NCI-H2227 (cell line): ENCODE data around the gene RANBP1.

Source experiments
- DNase-seq: peaks from one replicate; lab custom pipeline; 2025; ENCODE audit not compliant: unreplicated experiment; lab: John Stamatoyannopoulos, UW

Gene RANBP1

DNA sequence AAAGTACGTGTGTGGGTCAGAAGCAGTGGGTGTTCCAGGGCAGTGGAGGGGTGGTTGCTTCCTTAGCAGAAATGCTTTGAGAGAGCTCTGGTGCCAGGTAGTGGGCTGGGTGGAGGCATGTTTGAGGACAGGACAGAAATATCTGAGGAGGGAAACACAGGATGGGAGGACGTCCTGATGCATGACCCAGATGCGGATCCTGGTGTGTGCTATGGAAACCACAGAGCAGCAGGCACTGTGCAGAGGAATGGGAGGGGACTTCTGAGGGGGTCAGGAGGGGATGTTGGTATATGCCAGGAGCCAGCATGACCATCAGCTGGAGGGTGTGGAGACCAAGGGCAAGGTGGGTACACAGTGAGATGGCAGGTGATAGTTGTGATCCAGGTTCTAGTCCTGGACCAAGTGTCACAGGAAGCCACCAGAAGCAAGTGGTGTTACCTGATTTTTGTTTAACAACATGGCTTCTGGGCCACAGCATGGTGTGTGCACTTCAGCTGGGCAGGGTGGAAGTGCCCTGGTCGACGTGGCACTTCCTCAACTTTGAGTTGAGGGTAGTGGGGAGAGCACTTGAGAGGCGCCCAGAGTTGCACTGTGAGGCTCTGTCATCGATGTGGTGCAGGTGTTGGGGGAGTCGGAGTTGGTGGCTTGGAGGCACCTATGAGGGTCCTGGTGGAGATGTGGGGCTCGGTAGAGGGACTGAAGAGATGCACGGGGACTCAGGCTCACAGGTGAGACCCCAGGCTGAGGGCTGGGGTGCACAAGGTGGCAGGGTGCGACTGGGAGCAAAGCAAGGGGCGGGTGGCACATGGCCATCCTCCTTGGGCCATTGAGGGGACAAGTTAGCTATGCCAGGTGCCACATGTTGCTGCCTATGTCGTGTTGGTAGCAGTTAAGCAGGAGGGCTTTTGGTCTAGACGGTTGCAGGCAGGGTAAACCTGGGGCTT, 28.3 kb upstream of the RANBP1 start:
- no peak for DNase-seq

DNA sequence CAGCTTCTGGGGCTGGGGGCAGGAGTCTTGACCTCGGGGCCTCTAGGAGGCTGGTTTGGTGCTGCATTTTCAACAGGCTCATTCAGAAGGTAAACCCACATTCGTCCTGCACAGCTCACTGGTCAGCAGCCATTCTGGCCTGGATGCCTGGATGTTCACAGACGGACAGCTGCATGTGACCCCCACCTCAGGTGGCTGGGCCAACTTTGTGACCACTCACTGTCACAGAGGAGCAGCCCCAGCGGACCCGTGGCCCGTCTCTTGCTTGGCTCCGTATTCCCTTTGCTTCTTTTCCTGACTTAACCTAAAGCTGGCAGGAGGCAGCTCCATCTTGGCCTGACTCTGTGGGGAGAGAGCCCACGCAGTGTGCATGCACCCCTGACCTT, 27.6 kb upstream of the RANBP1 start:
- DNase-seq: no peak

DNA sequence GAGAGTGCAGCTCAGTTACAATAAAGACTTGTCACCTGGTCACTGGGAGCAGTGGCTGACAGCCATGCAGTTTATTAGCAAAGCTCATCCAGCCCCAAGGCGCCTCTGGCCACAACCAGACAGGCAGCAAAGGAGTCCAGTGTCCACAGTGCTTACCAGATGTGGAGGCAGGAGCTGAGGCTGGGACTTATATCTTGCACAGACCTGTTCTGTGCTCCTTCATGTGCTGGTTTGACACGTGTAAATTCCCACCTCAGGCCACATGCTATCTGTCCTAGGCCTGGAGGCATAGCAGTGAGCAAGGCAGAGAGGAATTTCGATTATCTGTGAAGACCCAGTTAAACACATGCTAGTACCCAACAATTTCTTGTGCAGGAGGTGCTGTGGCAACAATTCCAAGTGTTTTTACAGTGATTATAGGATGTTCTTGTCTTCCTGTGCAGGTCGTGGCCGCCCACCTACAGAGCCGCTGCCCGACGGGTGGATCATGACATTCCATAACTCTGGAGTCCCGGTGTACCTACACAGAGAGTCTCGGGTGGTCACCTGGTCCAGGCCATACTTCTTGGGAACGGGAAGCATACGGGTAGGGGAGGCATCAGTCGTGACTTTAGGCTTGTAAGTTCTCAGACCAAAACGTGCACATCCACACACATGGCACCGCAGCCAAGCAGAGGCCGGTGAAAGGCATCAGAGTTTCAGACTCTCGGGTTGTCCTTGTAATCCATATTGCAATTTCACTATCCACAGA, 26.5 kb upstream of the RANBP1 start:
- no peak for DNase-seq

DNA sequence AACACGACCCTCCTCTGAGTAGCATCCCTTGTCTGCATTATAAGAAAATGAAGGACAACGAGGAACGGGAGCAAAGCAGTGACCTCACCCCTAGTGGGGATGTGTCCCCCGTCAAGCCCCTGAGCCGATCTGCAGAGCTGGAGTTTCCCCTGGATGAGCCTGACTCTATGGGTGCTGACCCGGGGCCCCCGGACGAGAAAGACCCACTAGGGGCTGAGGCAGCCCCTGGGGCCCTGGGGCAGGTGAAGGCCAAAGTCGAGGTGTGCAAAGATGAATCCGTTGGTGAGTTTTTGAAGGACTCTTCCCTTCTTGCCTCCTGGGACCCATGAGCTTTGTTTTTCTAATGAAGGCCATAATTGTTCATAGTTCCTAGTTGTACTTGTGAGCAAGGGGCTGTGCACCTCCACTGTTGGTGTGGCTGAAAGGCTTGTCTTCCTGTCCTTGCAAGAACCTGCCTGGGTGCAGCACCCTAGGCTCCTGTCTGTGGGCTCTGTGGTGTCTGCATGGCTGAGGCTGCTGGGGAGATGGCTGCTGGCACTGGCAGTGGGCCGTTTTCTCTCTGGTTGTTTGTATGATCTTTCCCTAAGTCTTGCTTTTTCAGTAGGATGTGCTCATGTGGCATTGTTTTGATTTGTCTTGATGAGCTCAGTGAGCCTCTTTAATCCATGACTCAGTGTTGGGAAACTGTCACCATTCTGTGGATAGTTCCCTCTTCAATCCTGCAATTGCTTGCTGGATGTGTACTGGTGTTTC, 25.8 kb upstream of the RANBP1 start:
- no peak for DNase-seq

DNA sequence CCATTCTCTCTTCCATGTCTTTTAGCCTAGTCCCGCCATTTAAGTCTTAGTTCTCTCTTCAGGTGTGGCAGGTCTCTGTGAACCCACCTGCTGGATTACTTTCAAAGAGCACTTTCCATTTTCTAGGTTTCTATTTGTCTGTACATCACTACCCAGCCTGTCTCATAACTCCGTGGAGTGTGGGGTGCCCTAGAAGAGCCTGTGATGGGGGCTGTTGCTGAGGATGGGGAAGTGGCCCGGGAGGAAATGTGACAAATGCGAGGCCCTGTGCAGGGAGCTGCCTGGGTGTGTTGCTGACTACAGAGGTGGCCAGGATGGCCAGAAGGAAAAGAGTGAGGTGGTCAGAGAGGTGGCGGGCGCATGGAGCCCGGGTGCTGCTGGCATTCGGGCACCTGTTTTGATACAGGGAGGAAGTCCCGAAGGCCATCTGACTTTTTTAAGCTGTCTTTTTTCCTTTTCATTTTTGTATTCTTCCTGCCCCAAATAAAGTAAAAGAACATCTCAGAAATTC, 25.1 kb upstream of the RANBP1 start:
- no peak for DNase-seq

DNA sequence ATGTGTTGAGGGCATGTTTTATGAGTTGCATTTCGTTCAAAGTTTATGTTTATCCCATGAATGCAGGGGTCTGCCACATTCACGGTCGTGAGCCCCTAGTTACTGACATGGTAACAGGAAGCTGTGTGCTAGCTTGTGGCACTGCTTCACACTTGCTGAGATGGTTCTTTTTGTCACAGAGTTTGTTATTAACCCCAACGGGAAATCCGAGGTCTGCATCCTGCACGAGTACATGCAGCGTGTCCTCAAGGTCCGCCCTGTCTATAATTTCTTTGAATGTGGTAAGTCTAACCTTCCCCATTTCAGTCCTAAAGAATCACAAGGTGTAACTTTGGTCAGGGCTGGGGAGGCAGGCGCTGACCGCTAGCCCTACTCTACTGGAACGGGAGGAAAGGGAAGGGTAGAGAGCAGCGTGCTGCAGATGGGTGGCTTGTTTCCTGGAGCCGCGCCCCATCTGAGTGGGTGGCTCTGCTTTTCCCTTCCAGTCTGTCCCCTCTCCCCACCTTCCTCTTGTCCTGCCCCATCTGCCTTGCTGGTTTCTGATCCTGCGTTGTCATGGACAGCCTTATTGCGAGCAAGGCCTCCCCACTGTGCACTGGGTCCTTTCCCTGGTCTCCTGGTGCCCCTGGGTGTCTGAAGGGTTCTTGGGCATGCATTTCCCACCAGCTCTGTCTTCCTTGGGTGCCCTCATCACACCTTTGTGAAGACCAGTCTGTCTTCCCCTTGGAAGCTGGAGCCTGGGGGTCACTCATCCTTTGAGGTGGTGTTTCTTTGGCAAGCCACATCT, 24.0 kb upstream of the RANBP1 start:
- DNase-seq: no peak

DNA sequence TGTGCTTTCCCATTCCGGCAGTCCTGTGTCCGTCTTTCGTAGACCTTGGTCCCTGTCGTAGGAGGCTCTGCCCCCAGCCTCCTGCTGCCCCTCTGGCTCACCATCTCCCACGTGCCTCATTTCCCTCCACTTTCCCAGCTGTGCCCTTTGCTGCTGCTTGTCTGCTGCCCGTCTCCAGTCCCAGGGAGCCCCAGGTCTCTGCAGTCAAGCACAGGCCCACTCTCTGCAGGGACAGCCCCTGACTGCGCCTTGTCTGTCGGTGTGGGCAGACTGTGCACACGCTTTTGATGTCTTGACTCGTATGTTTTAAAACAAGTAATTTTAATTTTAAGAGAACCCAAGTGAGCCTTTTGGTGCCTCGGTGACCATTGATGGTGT, 23.4 kb upstream of the RANBP1 start:
- no peak for DNase-seq

DNA sequence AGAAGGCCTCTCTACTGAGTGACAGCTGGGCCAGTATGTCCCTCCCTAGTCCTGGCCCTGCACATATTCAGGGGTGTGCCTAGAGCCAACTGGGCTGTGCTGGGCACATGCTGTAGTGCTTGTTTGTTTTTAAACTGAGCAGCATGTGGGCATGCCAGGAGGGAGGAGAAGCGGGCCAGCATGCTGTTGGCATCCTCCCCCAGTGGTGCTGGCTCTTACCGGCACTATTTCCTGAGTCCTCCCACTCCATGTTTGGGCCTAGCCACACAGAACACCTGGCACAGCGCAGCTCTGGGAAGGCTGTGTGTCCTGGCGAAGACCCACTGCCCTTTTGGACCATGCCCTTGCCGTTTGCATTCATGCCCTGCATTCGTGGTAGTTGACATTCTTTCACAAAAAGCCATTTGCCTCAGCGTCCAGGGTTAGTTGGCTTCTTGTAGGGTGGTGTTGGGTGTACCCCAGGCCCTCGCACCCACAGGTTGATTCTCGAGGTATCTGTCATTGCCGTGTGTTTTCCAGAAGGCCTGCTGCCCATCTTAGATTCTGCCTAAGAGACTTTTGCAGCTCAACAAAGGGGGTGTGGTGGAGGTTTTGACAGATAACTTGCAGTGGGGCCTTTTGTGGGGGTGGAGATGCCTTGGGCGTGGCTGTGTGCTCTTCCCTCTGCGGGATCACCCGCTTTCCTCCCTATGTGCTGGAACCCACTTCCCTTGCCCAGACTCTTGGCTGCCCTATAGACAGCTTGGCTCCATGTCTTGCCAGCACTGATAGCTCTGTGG, 22.3 kb upstream of the RANBP1 start:
- DNase-seq: no peak

DNA sequence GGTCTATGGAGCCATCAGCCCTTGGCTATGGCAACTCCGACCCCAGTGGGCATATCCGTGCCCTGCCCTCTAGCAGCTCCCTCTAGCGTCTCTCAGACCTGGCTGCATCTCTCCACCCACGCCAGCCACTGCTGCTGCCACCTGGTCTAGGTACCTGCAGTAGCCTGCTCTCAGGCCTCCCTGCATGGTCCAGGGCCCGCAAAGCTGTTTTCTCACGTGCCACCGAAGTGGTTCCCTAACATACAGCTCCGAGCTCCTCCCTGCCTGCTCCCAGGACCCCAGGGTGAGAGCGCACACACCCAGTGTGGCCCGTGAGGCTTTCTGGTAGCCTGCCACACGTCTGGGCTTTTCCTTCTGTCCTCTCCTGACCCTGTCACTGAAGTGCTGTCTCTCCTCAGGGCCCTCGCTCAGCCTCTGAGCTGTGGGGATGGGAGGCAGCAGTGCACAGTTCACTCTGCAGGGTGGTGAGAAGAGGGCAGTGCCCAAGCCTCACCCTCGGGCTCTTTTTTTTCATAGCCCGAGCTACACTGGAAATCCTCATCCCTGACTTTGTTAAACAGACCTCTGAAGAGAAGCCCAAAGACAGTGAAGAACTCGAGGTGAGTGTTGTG, 21.6 kb upstream of the RANBP1 start:
- no peak for DNase-seq

DNA sequence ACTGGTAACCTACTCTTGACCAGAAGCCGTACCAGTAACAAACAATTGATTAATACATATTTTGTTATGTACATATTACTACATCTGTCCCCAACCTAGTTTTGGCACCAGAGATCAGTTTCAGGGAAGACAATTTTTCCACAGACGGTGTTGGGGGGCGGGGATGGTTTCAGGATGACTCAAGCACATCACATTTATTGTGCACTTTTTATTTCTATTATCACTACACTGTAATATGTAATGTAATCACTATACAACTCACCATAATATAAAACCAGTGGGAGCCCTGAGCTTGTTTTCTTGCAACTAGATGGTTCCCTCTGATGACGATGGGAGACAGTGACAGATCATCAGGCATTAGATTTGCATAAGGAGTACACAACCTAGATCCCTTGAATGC, 20.4 kb upstream of the RANBP1 start:
- no peak for DNase-seq

DNA sequence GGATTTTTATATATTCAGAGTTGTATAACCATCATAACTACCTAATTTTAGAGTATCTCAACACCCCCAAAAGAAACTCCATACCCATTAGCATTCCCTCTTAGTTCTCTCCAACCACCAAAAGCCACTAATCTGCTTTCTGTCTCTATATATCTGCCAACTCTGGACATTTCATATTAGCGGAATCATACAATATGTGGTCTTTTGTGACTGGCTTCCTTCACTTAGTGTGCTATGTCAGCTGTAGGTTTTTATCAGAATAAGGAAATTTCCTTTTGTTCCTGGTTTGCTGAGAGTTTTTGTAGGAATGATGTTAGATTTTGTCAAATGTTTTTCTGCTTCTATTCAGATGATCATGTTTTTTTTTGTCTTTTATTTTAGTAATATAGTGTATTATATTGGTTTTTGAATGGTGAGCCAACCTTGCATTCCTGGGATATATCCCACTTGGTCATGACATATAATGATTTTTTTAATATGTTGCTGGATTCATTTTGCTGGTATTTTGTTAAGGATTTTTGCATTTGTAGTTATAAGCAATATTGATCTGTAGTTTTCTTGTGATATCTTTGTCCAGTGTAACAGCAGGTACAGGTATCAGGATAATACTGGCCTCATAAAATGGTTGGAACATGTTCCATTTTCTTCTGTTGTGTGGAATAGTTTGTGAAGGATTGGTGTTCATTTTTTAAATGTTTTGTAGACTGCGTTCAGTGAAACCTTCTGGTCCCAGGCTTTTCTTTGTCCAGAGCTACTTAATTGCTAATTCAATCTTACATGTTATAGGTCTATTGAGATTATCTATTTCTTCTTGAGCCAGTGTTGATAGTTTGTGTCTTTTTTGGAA, 19.1 kb upstream of the RANBP1 start:
- DNase-seq: no peak

DNA sequence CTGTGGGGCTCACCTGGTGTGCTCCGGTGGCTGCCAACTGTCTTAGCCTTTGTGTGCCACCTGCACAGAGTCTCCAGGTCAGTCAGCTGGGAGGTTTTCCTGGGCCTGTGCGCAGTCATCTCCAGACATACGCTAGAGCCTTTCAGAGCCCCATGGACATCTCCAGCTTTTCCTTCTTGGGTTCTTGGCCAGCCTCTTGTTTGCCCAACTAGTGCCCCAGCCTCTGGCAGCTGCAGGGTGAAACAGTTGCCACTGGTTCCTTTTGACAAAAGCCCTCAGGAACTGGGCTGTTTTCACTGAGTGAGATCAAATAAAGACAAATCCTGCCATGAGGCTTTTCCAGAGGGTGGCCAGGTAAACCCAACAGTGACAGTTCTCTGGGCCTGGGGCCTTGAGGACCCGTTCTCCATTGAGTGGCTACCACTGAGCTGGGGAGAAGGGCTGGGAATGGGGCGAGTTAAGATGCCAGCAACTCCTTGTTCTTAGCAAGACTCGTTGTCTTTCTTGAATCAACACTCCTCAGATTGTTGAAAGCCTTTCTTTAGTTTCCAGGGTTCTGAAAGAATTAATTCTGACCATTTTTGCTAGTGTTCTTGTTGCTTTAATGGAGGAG, 16.7 kb upstream of the RANBP1 start:
- DNase-seq: no peak

DNA sequence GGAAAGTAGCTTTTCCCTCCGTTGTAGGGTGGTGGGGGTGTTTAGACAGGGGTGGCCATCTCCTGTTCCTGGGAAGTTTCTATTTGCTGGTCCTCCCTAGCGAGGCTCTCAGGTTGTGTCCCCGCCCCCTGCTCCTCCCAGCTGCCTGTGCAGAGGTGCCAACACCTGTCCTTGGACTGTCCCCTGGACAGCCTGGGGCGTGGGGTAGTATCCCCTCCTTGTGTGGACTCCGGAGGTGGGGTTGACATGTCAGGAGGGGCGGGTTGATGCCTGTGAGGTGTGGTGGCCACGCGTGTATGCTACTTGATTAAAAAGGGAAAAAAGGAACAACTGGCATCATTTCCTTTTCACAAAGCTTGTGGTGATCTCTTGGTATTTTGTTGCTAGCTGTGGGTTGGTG, 14.3 kb upstream of the RANBP1 start:
- no peak for DNase-seq

DNA sequence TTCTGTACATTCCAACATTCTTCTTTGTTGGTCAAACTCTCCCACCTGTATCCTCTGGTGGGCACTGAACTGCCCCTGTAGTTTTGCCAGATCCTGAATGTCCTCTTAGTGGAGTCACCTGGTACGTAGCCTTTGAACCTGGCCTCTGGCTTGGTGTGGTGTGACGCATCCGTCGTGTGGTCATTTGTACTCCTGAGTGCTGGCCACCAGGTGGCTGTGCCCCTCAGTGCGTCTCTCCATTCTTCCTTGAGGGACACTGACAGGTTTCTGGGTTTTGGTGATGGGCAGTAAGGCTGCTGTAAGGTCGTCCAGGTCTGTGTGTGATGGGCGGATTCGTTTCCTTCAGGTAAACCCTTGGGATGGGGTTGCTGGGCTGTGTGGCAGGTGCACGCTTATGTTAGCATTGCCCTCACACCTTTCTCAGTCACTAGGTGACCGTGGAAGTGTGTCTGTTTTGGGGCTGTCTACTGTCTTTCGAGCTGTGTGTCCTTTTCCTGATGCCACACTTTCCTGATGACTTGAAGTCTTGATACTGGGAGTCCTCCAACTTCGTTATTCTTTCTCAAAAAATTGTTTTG, 13.6 kb upstream of the RANBP1 start:
- no peak for DNase-seq

DNA sequence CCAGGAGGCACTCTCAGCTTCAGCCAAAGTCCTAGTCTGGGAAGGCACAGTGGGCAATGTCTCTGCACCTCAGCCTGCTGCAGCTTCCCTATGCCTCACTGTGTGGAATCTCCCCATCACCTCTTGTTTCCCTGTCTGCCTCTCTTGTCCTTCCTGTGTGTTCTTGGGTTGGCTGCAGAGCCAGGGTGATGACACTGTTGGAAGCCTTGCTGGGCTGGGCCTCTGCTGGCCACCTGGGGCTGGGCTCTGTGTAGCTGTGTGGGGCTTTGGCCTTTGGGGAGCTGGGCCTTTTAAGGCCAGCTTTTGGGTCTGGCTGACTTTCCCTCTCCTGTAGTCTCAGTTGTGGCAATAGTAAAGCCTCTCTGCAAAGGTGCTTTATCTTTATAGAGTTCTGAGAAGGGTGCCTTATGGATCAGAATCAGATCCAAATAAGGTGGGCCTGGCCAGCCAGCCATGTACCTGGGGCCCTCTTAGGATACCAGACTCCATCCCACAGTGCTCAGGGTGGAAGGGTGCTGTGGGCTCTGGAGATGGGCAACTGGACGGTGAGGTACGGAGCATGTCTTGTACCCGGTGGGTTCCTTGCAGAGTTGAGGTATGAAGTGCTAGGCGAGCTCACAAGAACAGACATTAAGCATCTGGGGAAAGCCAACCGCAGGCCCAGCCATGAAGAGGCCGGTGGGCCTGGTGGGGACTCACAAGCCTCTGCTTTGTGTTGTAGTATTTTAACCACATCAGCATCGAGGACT, 10.3 kb upstream of the RANBP1 start:
- DNase-seq: no peak

DNA sequence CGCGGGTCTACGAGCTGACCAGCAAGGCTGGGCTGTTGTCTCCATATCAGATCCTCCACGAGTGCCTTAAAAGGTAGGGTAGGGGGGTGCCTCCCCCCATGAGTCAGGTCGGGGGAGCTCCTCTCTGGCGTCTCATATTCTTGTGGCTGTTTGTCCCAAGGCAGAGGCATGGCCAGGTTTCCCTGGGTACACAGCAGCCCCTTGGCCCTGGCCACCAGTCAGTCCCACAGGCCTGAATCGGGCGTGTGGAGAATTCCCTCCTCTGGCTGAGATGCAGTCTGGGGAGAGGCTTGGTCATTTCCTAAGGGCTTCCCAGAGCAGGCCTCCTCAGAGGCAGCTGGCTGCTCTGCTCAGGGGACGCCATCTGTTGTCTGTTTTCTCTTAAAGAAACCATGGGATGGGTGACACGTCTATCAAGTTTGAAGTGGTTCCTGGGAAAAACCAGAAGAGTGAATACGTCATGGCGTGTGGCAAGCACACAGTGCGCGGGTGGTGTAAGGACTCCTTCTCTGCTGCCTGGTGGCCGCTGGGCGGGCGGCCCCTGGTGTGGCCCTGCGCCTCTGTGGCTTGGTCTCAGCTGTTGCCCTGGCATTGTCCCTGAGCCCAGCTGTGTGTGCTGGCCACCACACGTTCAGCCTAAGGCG, 9.6 kb upstream of the RANBP1 start:
- no peak for DNase-seq

DNA sequence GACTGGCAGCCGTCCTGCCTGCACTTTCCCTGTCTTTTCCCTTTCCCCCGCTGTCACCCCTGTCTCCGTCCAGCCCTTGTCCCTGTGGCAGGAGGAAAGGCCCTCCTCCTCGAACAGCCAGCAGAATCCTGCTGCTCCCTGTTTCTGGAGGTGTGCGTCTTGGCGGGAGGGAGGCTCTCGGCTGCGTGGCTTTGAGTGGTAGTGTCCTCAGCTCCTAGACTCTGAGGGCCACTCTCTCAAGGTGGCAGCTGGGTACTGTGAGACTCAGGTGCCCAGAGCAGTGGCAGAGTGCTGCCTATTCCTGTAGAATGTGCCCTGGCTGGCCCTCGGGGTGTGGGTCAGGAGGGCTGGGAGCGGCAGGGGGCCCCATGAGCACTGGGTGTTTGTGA, 9.1 kb upstream of the RANBP1 start:
- no peak for DNase-seq
